Stomach (tissue), 4 donors: ENCODE measurements around the gene STX1B.

Source experiments
- EP300 ChIP-seq: sonication (generic); formaldehyde crosslinking; IDR thresholded peaks from one replicate; pipeline ENCODE4 v1.6.1; 2017; ENCODE audit warnings: antibody characterized with exemption
- TF ChIP-seq, protein P1 (sequence below), 7 experiments: fragments of 450-650 bp in 4 of 7; fragments of 200-600 bp in 3 of 7; sonication (generic) in 3 of 7; IDR thresholded peaks; one replicate each; pipeline ENCODE4 v1.5.1; 2016 to 2019; ENCODE audit warnings: antibody characterized with exemption in 7 of 7, control low read depth in 2 of 7, mild to moderate bottlenecking in 1 of 7

DNA sequence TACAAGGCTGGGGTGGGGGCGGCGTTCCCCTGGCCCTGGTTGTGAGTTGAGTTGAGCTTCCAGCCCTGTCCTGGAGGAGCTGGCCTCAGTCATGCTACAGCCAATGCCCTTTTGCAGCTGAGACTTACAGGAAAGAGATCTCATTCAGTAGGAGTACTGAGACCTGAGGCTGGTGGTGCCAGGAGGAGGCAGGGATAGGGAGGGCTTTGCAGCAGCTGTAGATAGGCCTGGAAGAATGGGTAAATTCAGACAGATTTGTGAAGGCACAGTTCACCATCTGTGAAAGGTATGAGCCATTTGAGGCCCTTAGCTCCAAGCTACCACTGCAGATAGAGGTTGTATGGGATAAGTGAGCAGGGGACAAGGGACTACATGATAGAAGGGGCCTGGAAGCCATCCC is 28.6 kb upstream of the STX1B start:
- TF ChIP-seq, protein P1, sequence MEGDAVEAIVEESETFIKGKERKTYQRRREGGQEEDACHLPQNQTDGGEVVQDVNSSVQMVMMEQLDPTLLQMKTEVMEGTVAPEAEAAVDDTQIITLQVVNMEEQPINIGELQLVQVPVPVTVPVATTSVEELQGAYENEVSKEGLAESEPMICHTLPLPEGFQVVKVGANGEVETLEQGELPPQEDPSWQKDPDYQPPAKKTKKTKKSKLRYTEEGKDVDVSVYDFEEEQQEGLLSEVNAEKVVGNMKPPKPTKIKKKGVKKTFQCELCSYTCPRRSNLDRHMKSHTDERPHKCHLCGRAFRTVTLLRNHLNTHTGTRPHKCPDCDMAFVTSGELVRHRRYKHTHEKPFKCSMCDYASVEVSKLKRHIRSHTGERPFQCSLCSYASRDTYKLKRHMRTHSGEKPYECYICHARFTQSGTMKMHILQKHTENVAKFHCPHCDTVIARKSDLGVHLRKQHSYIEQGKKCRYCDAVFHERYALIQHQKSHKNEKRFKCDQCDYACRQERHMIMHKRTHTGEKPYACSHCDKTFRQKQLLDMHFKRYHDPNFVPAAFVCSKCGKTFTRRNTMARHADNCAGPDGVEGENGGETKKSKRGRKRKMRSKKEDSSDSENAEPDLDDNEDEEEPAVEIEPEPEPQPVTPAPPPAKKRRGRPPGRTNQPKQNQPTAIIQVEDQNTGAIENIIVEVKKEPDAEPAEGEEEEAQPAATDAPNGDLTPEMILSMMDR (IDR thresholded peaks at IDR 0.05) = no peak
- no peak for TF ChIP-seq EP300
